Fibroblast of the aortic adventitia (primary cell): ENCODE measurements around the gene SIRPG. TPM values are rescaled to one million over a fixed set of nuclear protein-coding genes. Genes with fewer than 3 reads are reported as not detected.

Experiments used
- DNase-seq: peaks from one replicate; pipeline ENCODE4 v3.0.0-alpha.2; 2010; ENCODE audit warnings: low read depth
- H3K4me3 ChIP-seq: 2 replicates; pipeline ENCODE4 v1.5.1; 2011; ENCODE audit warnings: low read depth, mild to moderate bottlenecking, control low read depth, low read length, moderate library complexity
- total RNA-seq: library from RNA; depleted of rRNA; stranded (reverse); fragments of >200 nt; gene quantifications from 2 replicates; pipeline ENCODE4 v1.2.3, GENCODE V29; 2012; ENCODE audit warnings: low replicate concordance
- TF ChIP-seq, protein P1 (sequence below): IDR thresholded peaks from 2 replicates; pipeline ENCODE4 v1.5.1; 2011; ENCODE audit warnings: mild to moderate bottlenecking, low read length, control low read depth, inconsistent platforms; ENCODE audit not compliant: insufficient read depth

Gene SIRPG
- total RNA-seq, 1 donor = not detected

GRCh38 chr20:1686151-1686748, 28.7 kb upstream of the SIRPG start:
- no peak for DNase-seq
- TF ChIP-seq, protein P1, sequence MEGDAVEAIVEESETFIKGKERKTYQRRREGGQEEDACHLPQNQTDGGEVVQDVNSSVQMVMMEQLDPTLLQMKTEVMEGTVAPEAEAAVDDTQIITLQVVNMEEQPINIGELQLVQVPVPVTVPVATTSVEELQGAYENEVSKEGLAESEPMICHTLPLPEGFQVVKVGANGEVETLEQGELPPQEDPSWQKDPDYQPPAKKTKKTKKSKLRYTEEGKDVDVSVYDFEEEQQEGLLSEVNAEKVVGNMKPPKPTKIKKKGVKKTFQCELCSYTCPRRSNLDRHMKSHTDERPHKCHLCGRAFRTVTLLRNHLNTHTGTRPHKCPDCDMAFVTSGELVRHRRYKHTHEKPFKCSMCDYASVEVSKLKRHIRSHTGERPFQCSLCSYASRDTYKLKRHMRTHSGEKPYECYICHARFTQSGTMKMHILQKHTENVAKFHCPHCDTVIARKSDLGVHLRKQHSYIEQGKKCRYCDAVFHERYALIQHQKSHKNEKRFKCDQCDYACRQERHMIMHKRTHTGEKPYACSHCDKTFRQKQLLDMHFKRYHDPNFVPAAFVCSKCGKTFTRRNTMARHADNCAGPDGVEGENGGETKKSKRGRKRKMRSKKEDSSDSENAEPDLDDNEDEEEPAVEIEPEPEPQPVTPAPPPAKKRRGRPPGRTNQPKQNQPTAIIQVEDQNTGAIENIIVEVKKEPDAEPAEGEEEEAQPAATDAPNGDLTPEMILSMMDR = no peak
- H3K4me3 ChIP-seq = no peak overlapping the region

DNA sequence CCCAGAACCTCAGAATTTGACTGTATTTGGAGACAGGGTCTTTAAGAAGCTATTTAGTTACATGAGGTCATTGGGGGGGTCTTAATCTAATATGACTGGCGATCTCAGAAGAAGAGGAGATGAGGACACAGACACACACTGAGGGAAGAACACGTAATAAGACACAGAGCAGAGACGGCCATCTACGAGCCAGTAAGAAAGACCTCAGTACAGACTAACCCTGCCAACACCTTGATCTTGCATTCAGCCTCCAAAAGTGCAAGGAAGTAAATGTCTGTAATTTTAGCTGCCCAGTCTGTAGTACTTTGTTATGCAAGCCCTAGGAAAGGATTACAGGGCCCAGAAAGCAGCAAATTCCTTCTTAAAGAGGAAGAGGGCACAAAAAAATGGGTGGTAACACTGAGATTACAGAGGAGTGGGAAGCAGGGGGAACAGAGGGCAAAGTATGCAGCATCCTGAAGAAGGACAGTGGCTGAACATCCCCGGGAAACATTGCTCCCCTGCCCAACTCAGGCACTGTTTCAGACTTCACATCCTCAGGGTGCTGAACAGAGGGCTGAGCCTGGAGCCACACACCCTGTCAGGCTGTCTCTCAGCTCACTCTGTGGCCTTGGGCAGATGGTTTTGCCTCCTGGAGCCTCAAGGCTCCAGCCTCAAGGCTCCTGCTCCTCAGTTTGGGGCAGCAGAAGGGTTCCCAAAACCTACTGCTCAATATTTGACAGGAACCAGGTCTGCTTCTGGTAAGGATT, 27.9 kb upstream of the SIRPG start:
- TF ChIP-seq, protein P1 = no peak
- no peak overlapping the region for H3K4me3 ChIP-seq
- no peak for DNase-seq

- no peak overlapping the region for H3K4me3 ChIP-seq
- TF ChIP-seq, protein P1 = no peak
- no peak for DNase-seq
These were observed 27.3 kb upstream of the SIRPG start for GRCh38 chr20:1684872-1685271.

- DNase-seq = no peak
- TF ChIP-seq, protein P1 = no peak
These were observed 19.1 kb upstream of the SIRPG start for GRCh38 chr20:1676650-1677049.

DNA sequence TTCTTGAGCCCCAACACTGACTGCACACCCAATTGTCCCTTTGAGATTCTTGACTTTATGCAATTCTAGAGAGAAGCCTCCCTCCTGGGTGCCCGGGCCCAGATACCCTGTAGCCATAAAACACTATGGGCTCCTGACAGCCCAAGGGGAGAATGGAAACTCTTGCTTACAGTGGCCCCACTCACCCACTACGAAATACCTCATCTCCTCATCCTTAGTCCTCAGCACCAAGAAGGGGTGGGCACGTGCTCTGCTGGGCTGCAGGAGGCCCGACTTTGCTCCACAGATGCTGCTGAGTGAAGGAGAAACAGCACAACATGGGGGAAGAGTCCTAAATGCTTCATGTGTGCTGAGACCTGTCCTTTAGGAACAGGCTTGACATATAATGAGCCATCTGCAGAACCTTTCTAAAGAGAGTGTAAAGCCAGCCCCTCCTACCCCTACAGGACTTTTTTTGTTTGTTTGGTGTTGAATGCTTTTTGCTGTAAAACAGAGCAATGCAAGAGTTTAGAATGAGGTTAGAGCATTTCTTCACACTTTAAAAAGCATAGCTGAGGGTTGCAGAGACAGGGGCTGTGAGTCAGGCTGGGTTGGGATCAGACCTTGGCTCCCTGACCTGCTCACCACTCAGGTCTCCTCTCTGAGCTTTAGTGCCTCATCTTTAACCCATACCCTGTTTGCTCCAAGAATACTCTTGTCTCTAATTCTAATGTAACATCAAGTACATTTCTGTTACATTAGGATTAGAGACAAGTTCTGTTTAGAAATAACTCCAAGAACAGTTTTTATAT, 17.6 kb upstream of the SIRPG start:
- TF ChIP-seq, protein P1 = no peak
- no peak overlapping the region for H3K4me3 ChIP-seq
- no peak for DNase-seq

More at GRCh38 chr20:1676650-1677049, 19.1 kb upstream of the SIRPG start:
- no peak overlapping the region for H3K4me3 ChIP-seq

DNA sequence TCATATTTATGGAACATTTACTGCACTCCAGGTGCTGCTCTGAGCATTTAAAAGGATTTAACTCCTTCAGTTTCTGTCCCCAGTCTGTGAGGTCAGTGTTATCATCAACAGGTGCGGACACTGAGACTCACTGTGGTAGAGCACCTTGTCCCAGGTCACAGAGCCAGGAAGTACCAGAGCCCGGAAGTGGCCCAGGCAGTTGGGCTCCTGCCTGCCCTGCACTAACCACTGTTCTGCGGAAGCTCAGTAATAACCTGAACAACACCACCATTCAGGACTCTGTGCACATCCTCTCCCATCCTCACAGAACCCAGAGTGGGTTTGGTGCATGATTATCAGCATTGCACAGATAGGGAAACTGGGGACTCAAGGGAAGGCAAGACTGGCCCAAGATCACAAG, 16.8 kb upstream of the SIRPG start:
- no peak overlapping the region for H3K4me3 ChIP-seq
- DNase-seq = no peak
- TF ChIP-seq, protein P1 = no peak
